Measurements from ENCODE around the gene KCNQ1.

Gene KCNQ1

DNA sequence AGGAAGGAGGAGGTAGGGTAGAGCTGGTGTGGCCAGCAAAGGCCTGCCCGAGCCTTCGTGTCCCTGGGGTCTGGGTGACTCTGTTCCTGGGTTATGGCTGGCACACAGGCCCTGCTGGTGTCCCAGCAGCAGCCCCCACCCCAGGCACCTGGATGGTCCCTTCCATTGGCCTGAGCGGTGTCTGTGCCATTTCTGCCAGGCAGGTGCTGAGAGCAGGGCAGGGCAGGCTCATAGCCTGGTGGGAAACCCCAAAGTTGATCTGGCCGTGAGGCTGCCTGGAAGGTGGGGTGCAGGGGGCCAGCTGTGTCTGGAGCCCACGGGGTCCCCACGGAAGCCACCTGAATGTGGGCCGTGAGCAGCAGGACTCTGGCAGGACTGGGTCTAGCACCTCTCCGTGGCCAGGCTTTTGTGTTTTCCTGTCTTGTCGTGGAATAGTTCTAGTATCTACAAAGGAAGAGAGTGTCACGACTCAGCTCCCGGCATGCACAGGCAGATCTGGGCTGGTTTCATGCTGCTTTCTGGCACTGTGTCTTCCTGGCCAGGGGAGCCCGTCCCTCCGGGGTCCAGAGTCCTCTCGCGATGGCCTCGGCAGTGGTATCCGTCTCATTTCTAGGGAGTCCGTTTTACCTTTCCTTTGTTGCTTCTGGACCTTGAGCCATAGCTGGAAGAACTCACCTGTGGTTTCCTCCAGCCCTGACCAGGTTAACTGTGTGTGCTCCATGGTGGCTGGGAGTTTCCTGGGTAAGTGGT lies 83.7 kb downstream of the KCNQ1 start:
- TF ChIP-seq GATA1 (IDR thresholded peaks at IDR 0.05; ENCODE audit: low read depth, low read length): no peak
- TF ChIP-seq POLR2A (IDR thresholded peaks at IDR 0.05; ENCODE audit: low read length): no peak
- DNase-seq: no peak

DNA sequence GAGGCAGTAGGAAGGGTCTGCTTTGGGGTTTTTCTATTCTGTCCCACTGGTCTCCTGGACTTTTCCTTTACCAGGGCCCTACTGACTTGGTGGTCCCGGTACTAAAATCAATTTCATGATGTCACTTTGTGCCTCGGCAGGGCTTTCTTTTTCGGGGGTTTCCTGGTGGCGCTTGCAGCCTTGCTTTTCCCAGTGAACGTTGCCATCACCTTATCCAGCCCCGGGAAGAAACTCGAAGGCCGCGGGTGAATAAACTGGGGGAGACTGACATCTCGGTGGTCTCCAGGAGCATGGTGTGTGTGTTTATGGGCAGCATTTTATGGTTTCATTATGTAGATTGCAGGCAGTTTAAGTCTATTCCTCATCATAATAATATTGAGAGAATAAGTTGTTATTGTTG lies 84.4 kb downstream of the KCNQ1 start:
- DNase-seq: no peak
- no peak for TF ChIP-seq GATA1 (IDR thresholded peaks at IDR 0.05; ENCODE audit: low read depth, low read length)
- no peak for TF ChIP-seq POLR2A (IDR thresholded peaks at IDR 0.05; ENCODE audit: low read length)

DNA sequence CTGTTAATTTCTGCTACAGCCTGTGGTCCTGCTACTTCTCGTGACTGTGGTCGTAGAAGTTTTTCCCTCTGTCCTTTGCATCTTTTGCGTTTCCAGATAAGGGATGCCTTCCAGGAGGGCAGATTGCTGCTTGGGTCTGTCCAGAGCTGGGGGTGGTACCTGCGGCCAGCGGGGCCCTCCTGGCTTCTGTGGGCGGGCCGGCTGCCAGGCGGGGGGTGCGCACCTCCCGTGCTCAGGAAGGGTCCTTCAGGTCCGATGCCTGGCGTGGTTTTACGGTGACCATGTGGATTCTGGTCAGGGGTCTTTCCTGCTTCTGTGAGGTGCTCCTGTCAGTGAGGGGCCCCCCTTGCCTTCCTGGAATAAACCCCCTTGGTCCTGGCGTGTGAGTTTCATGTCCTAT lies 84.8 kb downstream of the KCNQ1 start:
- DNase-seq: no peak
- no peak for TF ChIP-seq POLR2A (IDR thresholded peaks at IDR 0.05; ENCODE audit: low read length)
- TF ChIP-seq GATA1 (IDR thresholded peaks at IDR 0.05; ENCODE audit: low read depth, low read length): no peak

DNA sequence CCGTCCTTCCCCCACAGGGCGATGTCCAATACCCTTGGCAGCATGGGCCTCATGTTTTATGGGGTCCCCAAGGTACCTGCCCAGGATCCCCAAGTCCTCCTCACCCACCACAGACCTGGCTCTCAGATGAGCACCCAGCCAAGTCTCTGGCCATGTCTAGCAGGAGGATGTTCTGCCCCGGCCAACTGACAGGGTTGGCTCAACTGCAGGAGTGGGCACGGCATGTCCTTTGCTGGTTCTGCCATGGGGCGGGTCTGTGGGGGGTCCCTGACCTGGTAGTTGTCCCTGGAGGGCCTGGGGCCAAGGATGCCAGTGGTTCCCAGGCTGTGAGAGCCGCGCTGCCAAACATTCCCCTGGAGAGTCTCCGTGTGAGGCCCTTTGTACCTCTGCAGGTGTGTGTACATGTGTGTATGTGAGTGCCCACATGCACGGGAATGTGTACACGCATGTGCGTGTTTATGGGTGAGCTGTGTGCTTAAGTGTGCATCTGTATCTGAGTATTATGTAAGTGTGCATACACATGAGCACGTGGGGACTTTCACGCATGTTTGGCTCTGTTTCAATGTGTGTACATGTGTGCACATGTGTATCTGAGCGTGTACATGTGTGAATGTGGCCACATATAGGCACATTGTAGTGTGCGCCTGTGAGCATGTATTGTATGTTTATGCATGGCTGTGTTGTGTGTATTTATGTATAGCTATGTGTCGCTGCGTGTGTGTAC lies 85.5 kb downstream of the KCNQ1 start:
- no peak for DNase-seq
- TF ChIP-seq GATA1 (IDR thresholded peaks at IDR 0.05; ENCODE audit: low read depth, low read length): no peak
- no peak for TF ChIP-seq POLR2A (IDR thresholded peaks at IDR 0.05; ENCODE audit: low read length)

DNA sequence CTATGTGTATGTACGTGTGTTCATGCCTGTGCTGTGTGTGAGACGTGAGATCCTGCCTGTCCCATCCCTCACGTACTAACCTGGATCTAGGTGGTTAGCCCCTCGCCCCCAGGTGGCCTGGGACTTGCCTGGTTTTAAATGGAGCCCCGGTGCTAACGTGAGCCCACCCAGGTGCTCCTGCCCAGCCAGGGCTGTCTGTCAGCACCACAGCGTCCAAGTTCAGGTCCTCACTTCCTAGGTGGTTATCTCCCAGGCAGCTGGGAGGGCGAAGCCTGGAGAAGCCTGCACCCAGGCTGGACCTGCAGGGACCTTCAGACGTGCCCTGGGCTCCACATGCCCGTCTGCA lies 86.0 kb downstream of the KCNQ1 start:
- TF ChIP-seq GATA1 (IDR thresholded peaks at IDR 0.05; ENCODE audit: low read depth, low read length) (no peak), POLR2A (IDR thresholded peaks at IDR 0.05; ENCODE audit: low read length) (no peak)
- DNase-seq: no peak

DNA sequence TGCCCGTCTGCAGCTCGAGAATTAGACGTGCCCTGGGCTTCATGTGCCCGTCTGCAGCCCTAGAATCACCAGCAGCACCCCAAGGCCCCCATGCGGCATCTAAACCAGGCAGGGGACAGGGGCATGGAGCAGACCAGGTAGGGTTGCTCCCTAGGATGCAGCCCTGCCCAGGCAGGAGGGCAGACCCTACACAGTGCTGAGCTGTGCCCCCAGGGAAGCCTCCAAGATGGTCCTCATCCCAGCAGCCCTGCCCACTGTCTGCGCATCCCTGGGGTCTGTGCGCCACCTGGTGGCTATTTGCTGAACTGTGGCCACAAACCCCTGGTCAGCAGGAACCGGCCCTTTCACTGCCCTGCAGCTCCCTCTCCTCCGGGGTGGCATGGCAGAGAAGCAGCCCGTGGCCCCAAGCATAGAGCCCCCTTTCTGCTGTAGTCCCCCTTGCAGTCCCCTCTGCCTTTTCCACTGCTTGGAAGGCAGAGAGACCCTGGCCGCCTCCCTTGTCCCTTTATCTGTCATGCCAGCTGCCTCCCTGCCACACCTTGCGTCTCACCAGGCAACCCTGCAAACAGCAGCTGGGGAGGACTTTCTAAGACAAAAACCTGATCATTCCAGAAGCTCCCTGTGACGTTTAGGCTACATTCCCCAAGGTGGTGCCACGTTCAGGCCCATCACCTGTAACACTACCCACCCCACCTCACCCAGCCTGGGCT lies 86.6 kb downstream of the KCNQ1 start:
- TF ChIP-seq GATA1 (IDR thresholded peaks at IDR 0.05; ENCODE audit: low read depth, low read length) (no peak), POLR2A (IDR thresholded peaks at IDR 0.05; ENCODE audit: low read length) (no peak)

DNA sequence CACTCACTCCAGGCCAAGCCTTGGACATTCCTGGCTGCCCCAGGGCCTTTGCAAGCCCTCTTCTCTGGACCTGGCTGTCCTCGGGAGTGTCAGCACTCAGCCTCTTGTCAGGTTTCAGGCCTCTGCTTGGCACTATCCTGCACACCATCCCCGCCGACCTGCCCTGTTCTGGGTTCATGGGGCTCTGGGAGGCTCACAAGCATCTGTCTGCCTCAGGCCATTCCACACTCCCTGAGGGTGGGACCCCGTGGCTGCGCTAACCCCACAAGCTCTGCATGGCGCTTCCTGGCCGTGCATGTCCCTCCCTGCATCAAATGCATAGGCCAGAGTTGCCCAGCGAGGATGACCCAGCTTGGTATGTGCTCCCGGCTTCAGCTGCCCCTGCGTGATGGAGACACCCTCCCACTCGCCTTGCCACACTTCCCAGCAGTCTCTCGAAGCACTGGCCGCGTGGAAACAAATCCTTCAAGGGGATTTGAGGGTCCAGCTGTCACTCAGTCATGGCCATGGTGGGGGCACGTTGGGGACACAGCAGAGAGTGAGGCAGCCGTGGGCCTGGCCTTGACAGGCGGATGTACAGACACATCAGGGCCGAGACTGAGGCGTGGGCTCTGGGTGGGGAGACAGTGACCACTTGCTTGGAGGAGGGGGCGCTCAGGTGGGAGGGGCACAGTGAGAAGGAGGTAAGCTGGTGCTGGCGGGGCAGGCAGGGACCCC lies 87.3 kb downstream of the KCNQ1 start:
- TF ChIP-seq POLR2A (IDR thresholded peaks at IDR 0.05; ENCODE audit: low read length): no peak
- no peak for TF ChIP-seq GATA1 (IDR thresholded peaks at IDR 0.05; ENCODE audit: low read depth, low read length)
- peak in 1 of 2 experiments; percentile 30 for DNase-seq

More for the DNA sequence above, 86.6 kb downstream of the KCNQ1 start:
- peak; percentile 64 to 77 for DNase-seq

DNA sequence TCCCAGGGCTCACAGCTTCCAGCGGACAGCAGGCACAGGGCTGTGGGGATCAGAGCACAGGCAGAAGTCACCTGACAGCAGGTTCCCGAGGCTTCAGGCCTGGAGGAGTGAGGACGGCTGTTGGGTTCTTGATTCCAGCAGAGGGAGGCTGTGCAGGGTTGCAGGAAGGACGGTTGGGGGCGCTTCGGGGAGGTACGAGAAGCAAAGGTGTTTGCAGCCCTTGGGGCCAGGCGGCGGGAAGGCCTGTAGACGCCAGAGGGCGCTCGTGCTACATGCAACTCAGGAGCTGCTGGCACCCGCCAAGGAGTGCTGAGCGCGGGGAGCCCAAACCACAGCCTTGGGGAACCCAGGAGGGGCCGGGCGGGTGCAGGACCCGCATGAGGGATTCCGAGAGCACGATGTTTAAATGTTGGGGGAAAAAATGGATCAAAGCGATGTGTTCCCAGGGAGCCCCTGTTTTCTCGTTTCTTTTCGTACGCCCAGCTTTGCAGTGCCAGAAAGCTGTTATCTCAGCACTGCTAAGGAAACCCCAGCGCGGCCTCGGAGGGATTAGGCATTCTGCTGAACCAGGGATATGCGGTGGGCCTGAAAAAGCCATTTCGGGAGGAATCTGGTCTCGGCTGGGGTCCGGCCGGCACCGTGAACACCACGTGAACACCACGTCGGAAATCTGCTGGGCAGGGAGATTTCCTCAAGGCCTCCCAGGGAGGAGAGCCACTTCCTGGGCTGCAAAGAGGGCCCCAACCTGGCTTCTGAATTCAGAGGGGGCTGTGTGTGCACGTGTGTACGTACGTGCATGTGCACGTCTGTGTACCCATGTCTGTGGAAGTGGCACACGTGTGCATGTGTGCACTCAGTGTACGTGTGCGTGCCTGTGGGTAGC lies 88.1 kb downstream of the KCNQ1 start:
- peak; percentile 88 to 94 for DNase-seq
- TF ChIP-seq POLR2A (IDR thresholded peaks at IDR 0.05; ENCODE audit: low read length) (no peak), GATA1 (IDR thresholded peaks at IDR 0.05; ENCODE audit: low read depth, low read length) (no peak)

DNA sequence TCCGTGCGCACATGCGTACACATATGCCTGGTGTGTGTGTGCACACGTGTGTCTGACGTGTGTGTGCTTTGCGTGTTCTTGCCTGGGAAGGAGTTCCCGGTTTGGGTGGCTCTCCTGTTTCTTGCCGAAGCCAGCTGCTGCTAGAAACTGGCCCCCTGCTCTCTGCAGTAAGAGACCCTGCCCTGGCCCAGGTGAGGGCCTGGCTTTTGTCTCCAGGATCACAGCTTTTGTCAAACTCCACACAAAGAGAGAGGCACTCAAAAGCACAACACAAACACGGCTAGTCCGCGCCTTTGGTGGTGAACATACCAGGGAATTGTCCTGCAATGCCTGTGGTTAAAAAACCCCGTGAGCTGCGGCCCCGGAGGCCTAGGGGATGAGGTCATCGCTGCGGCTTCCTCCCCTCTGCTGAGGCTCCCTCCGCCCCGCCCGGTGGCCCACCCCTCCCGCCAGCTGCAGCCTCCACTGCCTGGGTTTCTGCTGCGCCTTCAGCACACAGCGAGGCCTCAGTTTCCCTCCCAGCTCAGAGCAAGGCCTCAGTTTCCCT lies 88.9 kb downstream of the KCNQ1 start:
- TF ChIP-seq POLR2A (IDR thresholded peaks at IDR 0.05; ENCODE audit: low read length): no peak
- DNase-seq: peak in 1 of 2 experiments; percentile 33

DNA sequence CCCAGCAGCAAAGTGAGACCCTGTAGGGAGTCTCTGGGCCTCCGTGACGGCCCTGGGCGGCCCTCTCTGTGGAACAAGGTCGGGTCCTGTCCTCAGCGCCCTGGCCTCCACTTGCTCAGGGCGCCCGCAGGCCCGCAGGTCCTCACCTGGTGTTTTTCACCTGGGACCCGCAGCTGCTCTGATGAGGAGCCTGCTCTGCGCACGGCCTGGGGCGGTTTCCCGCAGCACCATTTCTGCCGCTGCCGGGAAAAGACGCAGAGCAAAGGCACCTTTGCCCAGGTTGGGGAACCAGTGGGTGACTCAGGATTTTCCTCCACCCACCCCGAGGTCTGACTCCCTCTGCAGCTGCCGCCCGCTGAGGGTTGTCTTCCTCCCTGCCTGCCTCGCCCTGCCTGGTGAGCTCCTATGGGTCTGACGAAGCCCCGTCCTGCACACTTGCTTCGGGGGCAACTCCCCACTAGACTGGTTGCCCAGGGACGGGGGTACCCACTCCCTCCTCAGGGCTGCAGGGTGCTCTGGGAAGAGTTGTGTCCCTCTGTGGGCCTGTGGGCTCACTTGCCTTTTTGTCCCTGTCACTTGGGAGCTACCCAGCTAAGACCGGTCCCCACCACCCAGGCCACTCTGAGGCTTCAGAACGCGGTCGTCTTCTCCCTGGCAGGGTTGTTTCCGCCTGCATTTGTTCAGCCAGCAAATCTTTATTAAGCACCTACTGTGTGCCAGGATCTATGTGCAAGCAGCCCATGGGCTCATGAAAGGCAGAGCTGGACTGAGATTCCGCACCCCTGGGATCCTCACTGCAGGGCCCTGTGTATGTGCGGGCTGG lies 89.5 kb downstream of the KCNQ1 start:
- DNase-seq: no peak
- no peak for TF ChIP-seq POLR2A (IDR thresholded peaks at IDR 0.05; ENCODE audit: low read length)

DNA sequence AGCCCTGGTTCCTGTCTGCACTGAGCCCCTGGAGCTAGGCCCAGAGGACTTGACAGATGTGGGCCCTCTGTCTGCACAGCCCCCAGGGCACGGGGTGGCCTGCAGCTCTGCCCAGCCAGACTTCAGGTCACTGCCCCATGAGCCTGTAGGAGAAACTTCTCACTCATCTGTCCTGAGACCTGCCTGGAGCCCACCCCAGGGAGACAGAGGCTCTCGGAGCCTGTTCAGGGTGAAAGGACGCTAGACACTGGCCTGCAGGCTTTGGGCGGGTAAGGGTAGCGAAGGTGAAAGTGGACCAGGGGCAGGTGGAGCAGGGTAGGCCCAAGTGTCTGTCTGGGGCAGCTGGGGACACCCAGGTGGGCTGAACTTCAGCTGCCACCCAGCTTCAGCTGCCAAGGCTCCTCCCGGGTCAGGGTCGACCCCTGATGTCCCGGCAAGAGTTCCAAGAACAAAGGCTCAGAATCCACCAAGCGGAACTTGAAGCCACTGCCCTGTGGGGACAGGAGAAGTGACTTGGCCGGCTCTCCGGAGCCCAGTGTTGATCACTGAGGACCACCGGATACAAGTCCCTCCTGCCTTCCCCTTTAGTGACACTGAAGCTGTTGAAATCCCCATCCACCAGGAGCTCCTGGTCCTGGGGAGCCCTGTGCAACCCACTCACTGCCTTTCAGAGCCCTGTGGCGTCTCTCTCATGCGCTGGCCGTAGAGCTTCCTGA lies 90.3 kb downstream of the KCNQ1 start:
- no peak for TF ChIP-seq POLR2A (IDR thresholded peaks at IDR 0.05; ENCODE audit: low read length)
- no peak for TF ChIP-seq GATA1 (IDR thresholded peaks at IDR 0.05; ENCODE audit: low read depth, low read length)
- DNase-seq: no peak
